HCT116 (cell line): ENCODE results near the gene ATAD1. TPM values are rescaled to one million over a fixed set of nuclear protein-coding genes. Genes with fewer than 3 reads are reported as not detected.

Experiments used
- ATAC-seq: fragments of 200-7000 bp; cut with Tn5 transposase; 2 replicates; pipeline ENCODE4 v1.9.1; 2020; ENCODE audit warnings: mild to moderate bottlenecking, moderate library complexity
- BruUV-seq: library from RNA; stranded (reverse); fragments of 400-500 nt; replicated peaks from 2 replicates; lab custom pipeline; 2021; lab: Mats Ljungman, UMichigan
- CTCF ChIA-PET: fragments of 300-600 bp; sonication (Branson Sonifier 250); formaldehyde crosslinking; loops from one replicate; lab custom pipeline; 2021; ENCODE audit warnings: antibody characterized with exemption; lab: Charles Lee
- POLR2A ChIA-PET: fragments of 300-600, 350-600 bp; sonication (Branson Sonifier 250); formaldehyde crosslinking; loops from one replicate; lab custom pipeline; 2021; ENCODE audit warnings: antibody characterized with exemption; lab: Charles Lee
- RAD21 ChIA-PET, 2 experiments: fragments of 300-600 bp; sonication (Branson Sonifier 250); formaldehyde crosslinking; loops; one replicate each; lab custom pipeline; 2023; ENCODE audit warnings: low total read pairs in 2 of 2; ENCODE audit not compliant: uncharacterized antibody in 2 of 2, unreplicated experiment in 2 of 2, low non-redundant PET in 1 of 2; lab: Charles Lee
- DNase-seq: peaks from one replicate; pipeline ENCODE4 v3.0.0-alpha.2; 2010; ENCODE audit warnings: low read depth, low spot score
- H2AFZ ChIP-seq: fragments of 200-600 bp; shearing (Covaris generic), sonication (generic); 2 replicates; pipeline ENCODE4 v1.6.1; 2017; ENCODE audit warnings: low read depth, mixed run types, mixed read lengths, antibody characterized with exemption, low read length; ENCODE audit not compliant: poor library complexity, severe bottlenecking
- H3K27ac ChIP-seq: 2 replicates; pipeline ENCODE4 v1.5.1; 2012; ENCODE audit warnings: low read depth, low read length
- H3K27me3 ChIP-seq: fragments of 200-600 bp; sonication (generic); 2 replicates; pipeline ENCODE4 v1.6.1; 2016; ENCODE audit warnings: mixed run types, low read length, mixed read lengths; ENCODE audit not compliant: insufficient read depth
- H3K36me3 ChIP-seq, 2 experiments: fragments of 200-500 bp in 1 of 2; fragments of 200-600 bp in 1 of 2; sonication (Bioruptor generic) in 1 of 2; sonication (generic) in 1 of 2; 2 replicates each; pipeline versions ENCODE4 v1.5.1 to v1.6.1; 2014 to 2016; ENCODE audit warnings: low read length in 2 of 2, inconsistent platforms in 1 of 2, mixed read lengths in 1 of 2, mixed run types in 1 of 2; ENCODE audit not compliant: insufficient read depth in 2 of 2, control insufficient read depth in 1 of 2
- H3K4me1 ChIP-seq, 2 experiments: fragments of 200-600 bp in 1 of 2; sonication (generic) in 1 of 2; 2 replicates each; pipeline versions ENCODE4 v1.5.1 to v1.6.1; 2012 to 2017; ENCODE audit warnings: low read length in 2 of 2, inconsistent platforms in 1 of 2, mild to moderate bottlenecking in 1 of 2, mixed read lengths in 1 of 2, mixed run types in 1 of 2, moderate library complexity in 1 of 2; ENCODE audit not compliant: insufficient read depth in 2 of 2, control insufficient read depth in 1 of 2
- H3K4me2 ChIP-seq: fragments of 200-600 bp; sonication (generic); 2 replicates; pipeline ENCODE4 v1.6.1; 2017; ENCODE audit warnings: mixed run types, low read length, mixed read lengths
- H3K4me3 ChIP-seq, 2 experiments: fragments of 200-600 bp in 1 of 2; sonication (generic) in 1 of 2; replicated peaks in 1 of 2; 2 replicates each; pipeline ENCODE4 v1.5.1; 2011 to 2016; ENCODE audit warnings: low read length in 2 of 2, control low read depth in 1 of 2, low read depth in 1 of 2, mild to moderate bottlenecking in 1 of 2, mixed read lengths in 1 of 2, mixed run types in 1 of 2
- H3K79me2 ChIP-seq: fragments of 200-600 bp; sonication (generic); 2 replicates; pipeline ENCODE4 v1.6.1; 2017; ENCODE audit warnings: mild to moderate bottlenecking, mixed run types, low read length, moderate library complexity, mixed read lengths; ENCODE audit not compliant: insufficient read depth
- H3K9ac ChIP-seq: fragments of 200-600 bp; sonication (generic); 2 replicates; pipeline ENCODE4 v1.6.1; 2016; ENCODE audit warnings: low read length, mixed read lengths
- H3K9me2 ChIP-seq: fragments of 200-600 bp; sonication (generic), shearing (Covaris generic); 2 replicates; pipeline ENCODE4 v1.6.1; 2017; ENCODE audit warnings: mixed run types, mild to moderate bottlenecking, moderate library complexity; ENCODE audit not compliant: insufficient read depth
- H3K9me3 ChIP-seq, 2 experiments: fragments of 200-500 bp in 1 of 2; fragments of 200-600 bp in 1 of 2; sonication (Bioruptor generic) in 1 of 2; sonication (generic) in 1 of 2; 2 replicates each; pipeline ENCODE4 v1.6.1; 2014 to 2017; ENCODE audit warnings: low read length in 2 of 2, mixed read lengths in 2 of 2, inconsistent platforms in 1 of 2, low read depth in 1 of 2, mild to moderate bottlenecking in 1 of 2, mixed run types in 1 of 2, moderate library complexity in 1 of 2; ENCODE audit not compliant: control insufficient read depth in 1 of 2, insufficient read depth in 1 of 2
- H4K20me1 ChIP-seq: fragments of 200-600 bp; sonication (generic), shearing (Covaris generic); 2 replicates; pipeline ENCODE4 v1.6.1; 2017; ENCODE audit warnings: mixed run types, mild to moderate bottlenecking, moderate library complexity; ENCODE audit not compliant: insufficient read depth
- CBX3 ChIP-seq: IDR thresholded peaks from 2 replicates; pipeline ENCODE4 v1.6.1; 2012; ENCODE audit warnings: low read depth
- POLR2A ChIP-seq: IDR thresholded peaks from 2 replicates; pipeline ENCODE4 v1.7.0; 2011; ENCODE audit warnings: borderline replicate concordance; ENCODE audit not compliant: insufficient read depth, insufficient read length; ENCODE audit errors: extremely low read depth
- YY1 ChIP-seq: IDR thresholded peaks from 2 replicates; pipeline ENCODE4 v1.6.1; 2011; ENCODE audit warnings: low read length, low read depth, moderate library complexity, mild to moderate bottlenecking; ENCODE audit not compliant: insufficient replicate concordance; ENCODE audit errors: extremely low read depth
- ZFX ChIP-seq: fragments of 450-650 bp; IDR thresholded peaks from 2 replicates; pipeline ENCODE4 v1.6.1; 2017
- ZNF274 ChIP-seq: fragments of 200-500 bp; sonication (Bioruptor generic); IDR thresholded peaks from 2 replicates; pipeline ENCODE4 v1.6.1; 2014; ENCODE audit warnings: mild to moderate bottlenecking, low read depth, low read length, inconsistent platforms
- intact Hi-C: fragments of 100-400 bp; cut with micrococcal nuclease; formaldehyde crosslinking; loops from 2 replicates; pipeline ENCODE4 v1.10.0; 2022
- total RNA-seq: library from RNA; stranded (reverse); gene quantifications from one replicate; pipeline ENCODE4 v1.2.1, GENCODE V29; 2021; ENCODE audit not compliant: unreplicated experiment
- TF ChIP-seq, protein P1 (sequence below): IDR thresholded peaks from 2 replicates; pipeline ENCODE4 v1.6.1; 2012
- TF ChIP-seq, protein P2 (sequence below): IDR thresholded peaks from 2 replicates; pipeline ENCODE4 v1.6.1; 2012
- TF ChIP-seq, protein P3 (sequence below), 3 experiments: fragments of 200-600 bp in 1 of 3; sonication (generic) in 1 of 3; IDR thresholded peaks in 2 of 3; conservative IDR thresholded peaks in 1 of 3; 2 replicates each; pipeline ENCODE4 v1.5.1; 2012 to 2017; ENCODE audit warnings: low read depth in 2 of 3, low read length in 2 of 3, antibody characterized with exemption in 1 of 3, borderline replicate concordance in 1 of 3, control low read depth in 1 of 3, mild to moderate bottlenecking in 1 of 3, mixed read lengths in 1 of 3, mixed run types in 1 of 3, moderate library complexity in 1 of 3; ENCODE audit not compliant: insufficient read depth in 1 of 3
- TF ChIP-seq, protein P4 (sequence below): IDR thresholded peaks from 2 replicates; pipeline ENCODE4 v1.6.1; 2011; ENCODE audit warnings: mild to moderate bottlenecking, low read length, moderate library complexity; ENCODE audit not compliant: insufficient replicate concordance; ENCODE audit errors: extremely low read depth

The ATAD1 gene
- total RNA-seq, 1 experiment from 2014 or later = 66.4 TPM

DNA sequence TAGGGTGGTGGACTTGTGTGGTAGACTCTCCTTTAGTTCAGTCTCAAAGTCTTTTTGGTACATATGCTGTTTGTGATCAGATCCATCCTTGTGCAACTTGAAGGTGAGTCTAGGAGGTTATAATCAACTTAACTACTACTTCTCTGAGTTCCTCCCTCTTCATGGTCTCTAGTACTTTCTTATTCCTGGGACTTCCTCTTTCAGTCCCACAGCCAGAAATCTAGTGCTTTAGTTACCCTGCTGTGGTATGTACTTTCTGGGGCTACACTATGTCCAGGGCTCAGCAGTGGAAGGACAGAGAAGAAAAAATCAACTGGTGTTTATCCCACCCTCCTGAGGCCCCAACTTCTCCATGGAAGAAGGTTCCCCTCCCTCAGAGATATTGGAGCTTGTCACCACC lies 19.4 kb upstream of the ATAD1 start:
- Histone ChIP-seq H3K27me3 (no peaks in the 10 kb centered on the region), H3K9me3 (no peaks in the 10 kb centered on the region), H3K4me1 (peaks cover 8 to 20% of the 10 kb centered on the region in 2 experiments), H4K20me1 (no peaks in the 10 kb centered on the region), H3K36me3 (no peaks in the 10 kb centered on the region), H3K27ac (no peak overlapping the region), H3K79me2 (no peaks in the 10 kb centered on the region), H2AFZ (no peak overlapping the region), H3K4me3 (no peak overlapping the region), H3K9me2 (no peaks in the 10 kb centered on the region), H3K4me2 (no peak overlapping the region), H3K9ac (no peak overlapping the region)
- TF ChIP-seq, protein P1, sequence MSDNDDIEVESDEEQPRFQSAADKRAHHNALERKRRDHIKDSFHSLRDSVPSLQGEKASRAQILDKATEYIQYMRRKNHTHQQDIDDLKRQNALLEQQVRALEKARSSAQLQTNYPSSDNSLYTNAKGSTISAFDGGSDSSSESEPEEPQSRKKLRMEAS = no peak
- TF ChIP-seq CBX3 = no peak
- no peak for TF ChIP-seq ZNF274
- no peak for TF ChIP-seq YY1
- TF ChIP-seq ZFX = no peak
- TF ChIP-seq, protein P2, sequence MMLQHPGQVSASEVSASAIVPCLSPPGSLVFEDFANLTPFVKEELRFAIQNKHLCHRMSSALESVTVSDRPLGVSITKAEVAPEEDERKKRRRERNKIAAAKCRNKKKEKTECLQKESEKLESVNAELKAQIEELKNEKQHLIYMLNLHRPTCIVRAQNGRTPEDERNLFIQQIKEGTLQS = no peak
- TF ChIP-seq, protein P3, sequence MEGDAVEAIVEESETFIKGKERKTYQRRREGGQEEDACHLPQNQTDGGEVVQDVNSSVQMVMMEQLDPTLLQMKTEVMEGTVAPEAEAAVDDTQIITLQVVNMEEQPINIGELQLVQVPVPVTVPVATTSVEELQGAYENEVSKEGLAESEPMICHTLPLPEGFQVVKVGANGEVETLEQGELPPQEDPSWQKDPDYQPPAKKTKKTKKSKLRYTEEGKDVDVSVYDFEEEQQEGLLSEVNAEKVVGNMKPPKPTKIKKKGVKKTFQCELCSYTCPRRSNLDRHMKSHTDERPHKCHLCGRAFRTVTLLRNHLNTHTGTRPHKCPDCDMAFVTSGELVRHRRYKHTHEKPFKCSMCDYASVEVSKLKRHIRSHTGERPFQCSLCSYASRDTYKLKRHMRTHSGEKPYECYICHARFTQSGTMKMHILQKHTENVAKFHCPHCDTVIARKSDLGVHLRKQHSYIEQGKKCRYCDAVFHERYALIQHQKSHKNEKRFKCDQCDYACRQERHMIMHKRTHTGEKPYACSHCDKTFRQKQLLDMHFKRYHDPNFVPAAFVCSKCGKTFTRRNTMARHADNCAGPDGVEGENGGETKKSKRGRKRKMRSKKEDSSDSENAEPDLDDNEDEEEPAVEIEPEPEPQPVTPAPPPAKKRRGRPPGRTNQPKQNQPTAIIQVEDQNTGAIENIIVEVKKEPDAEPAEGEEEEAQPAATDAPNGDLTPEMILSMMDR (IDR thresholded peaks at IDR 0.05 in 2 of 3, conservative IDR thresholded peaks at IDR 0.05 in 1 of 3; ENCODE audit: borderline replicate concordance in 1 of 3, insufficient read depth in 1 of 3, low read depth in 2 of 3, low read length in 2 of 3) = no peak
- TF ChIP-seq POLR2A = no peak
- TF ChIP-seq, protein P4, sequence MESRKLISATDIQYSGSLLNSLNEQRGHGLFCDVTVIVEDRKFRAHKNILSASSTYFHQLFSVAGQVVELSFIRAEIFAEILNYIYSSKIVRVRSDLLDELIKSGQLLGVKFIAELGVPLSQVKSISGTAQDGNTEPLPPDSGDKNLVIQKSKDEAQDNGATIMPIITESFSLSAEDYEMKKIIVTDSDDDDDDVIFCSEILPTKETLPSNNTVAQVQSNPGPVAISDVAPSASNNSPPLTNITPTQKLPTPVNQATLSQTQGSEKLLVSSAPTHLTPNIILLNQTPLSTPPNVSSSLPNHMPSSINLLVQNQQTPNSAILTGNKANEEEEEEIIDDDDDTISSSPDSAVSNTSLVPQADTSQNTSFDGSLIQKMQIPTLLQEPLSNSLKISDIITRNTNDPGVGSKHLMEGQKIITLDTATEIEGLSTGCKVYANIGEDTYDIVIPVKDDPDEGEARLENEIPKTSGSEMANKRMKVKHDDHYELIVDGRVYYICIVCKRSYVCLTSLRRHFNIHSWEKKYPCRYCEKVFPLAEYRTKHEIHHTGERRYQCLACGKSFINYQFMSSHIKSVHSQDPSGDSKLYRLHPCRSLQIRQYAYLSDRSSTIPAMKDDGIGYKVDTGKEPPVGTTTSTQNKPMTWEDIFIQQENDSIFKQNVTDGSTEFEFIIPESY = no peak
- ChIA-PET POLR2A (no interaction called here), RAD21 (no interaction called here), CTCF (no interaction called here)
- intact Hi-C loops = no loop called here
- DNase-seq = no peak
- ATAC-seq = no peak
- BruUV-seq = no TSS peak
